COLO829 (cell line): ENCODE data around the gene CCSER2.
"Not testable (repeated sequence)": the region's sequence is repeated elsewhere in the genome, so short reads cannot be mapped to it uniquely, and the experiment has no call there.

Experiments used
- DNase-seq: peaks from one replicate; pipeline ENCODE4 v3.0.0; 2012; ENCODE audit warnings: low spot score

The CCSER2 gene

GRCh38 chr10:84328418-84329195 is at the start of gene CCSER2:
Gene CCSER2 (plus strand): TSS chr10:84328589. CDS start chr10:84371053, 42,464 bp downstream.
- DNase-seq, result peak; percentile 94

- DNase-seq, result not testable (repeated sequence)
Observed at GRCh38 chr10:84279876-84280475, 48.4 kb upstream of the CCSER2 start.

- no peak for DNase-seq
Observed at GRCh38 chr10:84286695-84287094, 41.7 kb upstream of the CCSER2 start.

GRCh38 chr10:84288151-84288550 is 40.2 kb upstream of the CCSER2 start:
- no peak for DNase-seq

GRCh38 chr10:84289521-84290200 is 38.7 kb upstream of the CCSER2 start:
- DNase-seq, result no peak

- no peak for DNase-seq
Observed at GRCh38 chr10:84290235-84290634, 38.2 kb upstream of the CCSER2 start.

- peak; percentile 54 for DNase-seq
Observed at GRCh38 chr10:84291384-84291783, 37.0 kb upstream of the CCSER2 start.

GRCh38 chr10:84292502-84292901 is 35.9 kb upstream of the CCSER2 start:
- no peak for DNase-seq

GRCh38 chr10:84293171-84293570 is 35.2 kb upstream of the CCSER2 start:
- no peak for DNase-seq

GRCh38 chr10:84293574-84294016 is 34.8 kb upstream of the CCSER2 start:
- no peak for DNase-seq

- no peak for DNase-seq
Observed at GRCh38 chr10:84294766-84295447, 33.5 kb upstream of the CCSER2 start.

- no peak for DNase-seq
Observed at GRCh38 chr10:84296091-84296981, 32.1 kb upstream of the CCSER2 start.

GRCh38 chr10:84298057-84298456 is 30.3 kb upstream of the CCSER2 start:
- no peak for DNase-seq

GRCh38 chr10:84302223-84302622 is 26.2 kb upstream of the CCSER2 start:
- DNase-seq, result no peak

GRCh38 chr10:84306751-84307384 is 21.5 kb upstream of the CCSER2 start:
- no peak for DNase-seq

- DNase-seq, result no peak
Observed at GRCh38 chr10:84308021-84308420, 20.4 kb upstream of the CCSER2 start.

GRCh38 chr10:84308481-84309304 is 19.7 kb upstream of the CCSER2 start:
- DNase-seq, result no peak

GRCh38 chr10:84310470-84310869 is 17.9 kb upstream of the CCSER2 start:
- no peak for DNase-seq

GRCh38 chr10:84311576-84311975 is 16.8 kb upstream of the CCSER2 start:
- DNase-seq, result no peak

GRCh38 chr10:84312816-84313215 is 15.6 kb upstream of the CCSER2 start:
- no peak for DNase-seq
